SK-N-SH (cell line): ENCODE data around the gene MREG. TPM values are rescaled to one million over a fixed set of nuclear protein-coding genes. Genes with fewer than 3 reads are reported as not detected.

Source experiments
- CTCF ChIA-PET: fragments of 300-600, 350-600 bp; formaldehyde crosslinking; extraction: SDS; loops from one replicate; lab custom pipeline; 2021; lab: Yijun Ruan, JAX
- POLR2A ChIA-PET: fragments of 350-600 bp; sonication (Branson Sonifier 250); formaldehyde crosslinking; extraction: SDS; loops from one replicate; lab custom pipeline; 2020; ENCODE audit warnings: antibody characterized with exemption, inconsistent platforms; lab: Yijun Ruan, JAX
- DNase-seq: peaks from one replicate; pipeline ENCODE4 v3.0.0; 2012
- H2AFZ ChIP-seq: fragments of 200-600 bp; sonication (generic); 2 replicates; pipeline ENCODE4 v1.8.1; 2016; ENCODE audit warnings: antibody characterized with exemption, mild to moderate bottlenecking, low read depth
- H3F3A ChIP-seq: fragments of 200-600 bp; sonication (generic); replicated peaks from 2 replicates; pipeline ENCODE3; 2016; ENCODE audit warnings: antibody characterized with exemption, mild to moderate bottlenecking; ENCODE audit not compliant: insufficient read depth
- H3K27ac ChIP-seq, 2 experiments: fragments of 200-500 bp in 1 of 2; fragments of 200-600 bp in 1 of 2; sonication (Bioruptor generic) in 1 of 2; sonication (generic), shearing (Covaris generic) in 1 of 2; 2 replicates each; pipeline versions ENCODE4 v1.5.1 to v1.6.1; 2014 to 2016; ENCODE audit warnings: low read depth in 2 of 2, inconsistent platforms in 1 of 2, low read length in 1 of 2, mild to moderate bottlenecking in 1 of 2, mixed read lengths in 1 of 2
- H3K27me3 ChIP-seq: fragments of 200-600 bp; sonication (generic), shearing (Covaris generic); 2 replicates; pipeline ENCODE4 v1.6.1; 2016; ENCODE audit warnings: mixed run types; ENCODE audit not compliant: insufficient read depth
- H3K36me3 ChIP-seq, 2 experiments: fragments of 200-500 bp in 1 of 2; fragments of 200-600 bp in 1 of 2; sonication (Bioruptor generic) in 1 of 2; sonication (generic) in 1 of 2; replicated peaks in 1 of 2; 2 replicates each; pipeline versions ENCODE3 to v1.5.1; 2014 to 2016; ENCODE audit warnings: low read length in 1 of 2, mild to moderate bottlenecking in 1 of 2; ENCODE audit not compliant: insufficient read depth in 2 of 2, control insufficient read depth in 1 of 2
- H3K4me1 ChIP-seq, 2 experiments: fragments of 200-500 bp in 1 of 2; fragments of 200-600 bp in 1 of 2; sonication (Bioruptor generic) in 1 of 2; sonication (generic), shearing (Covaris generic) in 1 of 2; 2 replicates each; pipeline versions ENCODE4 v1.5.1 to v1.6.1; 2014 to 2016; ENCODE audit warnings: low read depth in 1 of 2, low read length in 1 of 2, mixed run types in 1 of 2; ENCODE audit not compliant: insufficient read depth in 2 of 2, control insufficient read depth in 1 of 2
- H3K4me2 ChIP-seq: fragments of 200-600 bp; sonication (generic), shearing (Covaris generic); 2 replicates; pipeline ENCODE4 v1.6.1; 2017; ENCODE audit warnings: mixed run types
- H3K4me3 ChIP-seq, 2 experiments: fragments of 200-500 bp in 1 of 2; fragments of 200-600 bp in 1 of 2; sonication (Bioruptor generic) in 1 of 2; sonication (generic), shearing (Covaris generic) in 1 of 2; 2 replicates each; pipeline versions ENCODE4 v1.5.1 to v1.8.1; 2014 to 2016; ENCODE audit warnings: low read depth in 2 of 2, inconsistent platforms in 1 of 2, low read length in 1 of 2, mild to moderate bottlenecking in 1 of 2, mixed read lengths in 1 of 2, moderate library complexity in 1 of 2
- H3K79me2 ChIP-seq: fragments of 200-600 bp; sonication (generic); 2 replicates; pipeline ENCODE4 v1.8.1; 2017; ENCODE audit warnings: mild to moderate bottlenecking; ENCODE audit not compliant: insufficient read depth
- H3K9ac ChIP-seq: fragments of 200-600 bp; sonication (generic); 2 replicates; pipeline ENCODE4 v1.6.1; 2017; ENCODE audit warnings: mixed run types
- H3K9me2 ChIP-seq: fragments of 200-600 bp; sonication (generic); 2 replicates; pipeline ENCODE4 v1.6.1; 2017; ENCODE audit warnings: mixed run types
- H3K9me3 ChIP-seq: fragments of 200-600 bp; sonication (generic); 2 replicates; pipeline ENCODE4 v1.6.1; 2017; ENCODE audit warnings: mixed run types, mild to moderate bottlenecking, moderate library complexity
- H4K20me1 ChIP-seq: fragments of 200-600 bp; sonication (generic); 2 replicates; pipeline ENCODE4 v1.6.1; 2017; ENCODE audit warnings: mild to moderate bottlenecking, mixed run types; ENCODE audit not compliant: insufficient read depth
- CHD2 ChIP-seq: fragments of 150-350 bp; IDR thresholded peaks from 2 replicates; pipeline ENCODE4 v1.6.1; 2018; ENCODE audit warnings: low read length; ENCODE audit not compliant: partially characterized antibody
- FOSL2 ChIP-seq: IDR thresholded peaks from 2 replicates; pipeline ENCODE4 v1.4.0; 2012; ENCODE audit warnings: low read depth, mild to moderate bottlenecking, moderate library complexity, borderline replicate concordance
- FOXM1 ChIP-seq: IDR thresholded peaks from 2 replicates; pipeline ENCODE4 v1.4.0; 2012; ENCODE audit warnings: low read depth, mild to moderate bottlenecking
- GABPA ChIP-seq: IDR thresholded peaks from 2 replicates; pipeline ENCODE4 v1.4.0; 2012; ENCODE audit warnings: low read depth, mild to moderate bottlenecking
- IRF3 ChIP-seq: fragments of 150-350 bp; IDR thresholded peaks from 2 replicates; pipeline ENCODE4 v1.6.1; 2016; ENCODE audit warnings: mild to moderate bottlenecking, low read depth, low read length
- JUND ChIP-seq: IDR thresholded peaks from 2 replicates; pipeline ENCODE4 v1.4.0; 2012
- MAX ChIP-seq: IDR thresholded peaks from 2 replicates; pipeline ENCODE4 v1.4.0; 2012; ENCODE audit warnings: low read depth
- REST ChIP-seq: IDR thresholded peaks from 2 replicates; pipeline ENCODE4 v1.6.1; 2012; ENCODE audit warnings: mild to moderate bottlenecking, low read depth, low read length, moderate library complexity
- TAF1 ChIP-seq: IDR thresholded peaks from 2 replicates; pipeline ENCODE4 v1.6.1; 2012; ENCODE audit warnings: low read depth, mild to moderate bottlenecking, low read length, moderate library complexity, borderline replicate concordance
- TCF12 ChIP-seq: IDR thresholded peaks from 2 replicates; pipeline ENCODE4 v1.4.0; 2012
- WGBS: methylation state at CpG from one replicate; pipeline ENCODE4 v1.1.6; 2017; ENCODE audit warnings: low lambda C conversion rate; 5-methylcytosine and 5-hydroxymethylcytosine counted together
- polyA plus RNA-seq, 3 experiments: library from polyadenylated mRNA; depleted of rRNA; stranded (reverse); fragments of >200 nt; gene quantifications; 2 replicates each; pipeline ENCODE4 v1.2.3, GENCODE V29; 2012
- TF ChIP-seq, protein P1 (sequence below): IDR thresholded peaks from 2 replicates; pipeline ENCODE4 v1.4.0; 2012; ENCODE audit warnings: low read depth, borderline replicate concordance

Gene MREG
- polyA plus RNA-seq, 1 of the 3 experiments (the other 2 are of a cell fraction), result 2.5 TPM

DNA sequence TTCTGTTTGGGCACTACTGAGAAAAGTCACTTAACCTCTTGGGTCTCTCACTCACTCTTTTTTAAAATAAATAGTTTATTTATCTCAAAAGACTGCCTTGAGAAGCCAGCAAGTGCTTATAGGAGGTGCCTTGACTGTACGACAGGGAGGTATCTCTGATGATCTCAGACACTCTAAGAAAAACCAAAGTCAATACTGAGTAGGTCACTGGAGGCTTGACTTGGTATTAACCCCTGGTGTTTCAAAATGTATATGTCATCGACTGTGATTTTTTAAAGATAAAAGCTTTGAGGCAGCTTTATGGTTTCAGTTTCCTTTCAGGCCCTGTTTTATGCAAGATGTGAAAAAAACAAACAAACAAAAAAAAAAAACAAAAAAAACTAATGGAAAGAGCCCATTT lies 33.7 kb downstream of the MREG start:
- Histone ChIP-seq H3F3A (no peaks in the 10 kb centered on the region), H3K36me3 (no peaks in the 10 kb centered on the region), H3K27ac (no peak overlapping the region), H3K9me2 (no peaks in the 10 kb centered on the region), H3K79me2 (no peaks in the 10 kb centered on the region), H3K4me1 (peaks cover 0 to 3% of the 10 kb centered on the region in 2 experiments; a peak in 2 of 4 replicates), H3K4me2 (no peak overlapping the region), H3K4me3 (no peak overlapping the region), H3K9ac (no peak overlapping the region), H3K9me3 (no peaks in the 10 kb centered on the region), H4K20me1 (no peaks in the 10 kb centered on the region), H2AFZ (no peak overlapping the region), H3K27me3 (no peaks in the 10 kb centered on the region)
- ChIA-PET CTCF (interaction anchor here (1.0 to 2.0 kb wide), 2 partner anchors 15 to 41 kb away, joined by 3 to 5 read pairs; no protein-coding TSS in a partner anchor), POLR2A (no interaction called here)
- no peak for DNase-seq
- WGBS, result 77% methylated on average over 2 of the region's 2 CpGs
- TF ChIP-seq TAF1 (no peak), REST (no peak), TCF12 (no peak), GABPA (no peak), IRF3 (no peak), JUND (no peak), FOXM1 (no peak), FOSL2 (no peak), CHD2 (no peak), MAX (no peak)
- TF ChIP-seq, protein P1, sequence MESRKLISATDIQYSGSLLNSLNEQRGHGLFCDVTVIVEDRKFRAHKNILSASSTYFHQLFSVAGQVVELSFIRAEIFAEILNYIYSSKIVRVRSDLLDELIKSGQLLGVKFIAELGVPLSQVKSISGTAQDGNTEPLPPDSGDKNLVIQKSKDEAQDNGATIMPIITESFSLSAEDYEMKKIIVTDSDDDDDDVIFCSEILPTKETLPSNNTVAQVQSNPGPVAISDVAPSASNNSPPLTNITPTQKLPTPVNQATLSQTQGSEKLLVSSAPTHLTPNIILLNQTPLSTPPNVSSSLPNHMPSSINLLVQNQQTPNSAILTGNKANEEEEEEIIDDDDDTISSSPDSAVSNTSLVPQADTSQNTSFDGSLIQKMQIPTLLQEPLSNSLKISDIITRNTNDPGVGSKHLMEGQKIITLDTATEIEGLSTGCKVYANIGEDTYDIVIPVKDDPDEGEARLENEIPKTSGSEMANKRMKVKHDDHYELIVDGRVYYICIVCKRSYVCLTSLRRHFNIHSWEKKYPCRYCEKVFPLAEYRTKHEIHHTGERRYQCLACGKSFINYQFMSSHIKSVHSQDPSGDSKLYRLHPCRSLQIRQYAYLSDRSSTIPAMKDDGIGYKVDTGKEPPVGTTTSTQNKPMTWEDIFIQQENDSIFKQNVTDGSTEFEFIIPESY, result no peak
- TF ChIP-seq, all 33 proteins: peak for 0
